ENCODE measurements around the gene IGHMBP2. TPM values are rescaled to one million over a fixed set of nuclear protein-coding genes. Genes with fewer than 3 reads are reported as not detected.

Gene IGHMBP2
- total and polyA plus RNA-seq, 2 of the 8 experiments (the other 6 are each of a cell fraction or from before 2014, with no cell fraction given) = 8.4 to 17.6 TPM

GRCh38 chr11:68966894-68967780 is 63.4 kb downstream of the IGHMBP2 start:
- H3K14ac ChIP-seq (ENCODE audit: insufficient read length) = no peak overlapping the region
- H3K79me2 ChIP-seq (ENCODE audit: control insufficient read depth in 1 of 2, insufficient read depth in 2 of 2, low read length in 2 of 2) = no peaks in the 10 kb centered on the region
- H3K4me2 ChIP-seq (ENCODE audit: insufficient read depth in 1 of 2, low read depth in 2 of 2, low read length in 2 of 2) = no peak overlapping the region
- no peak overlapping the region; a peak in 1 of 7 replicates for H3K9ac ChIP-seq (replicated peaks in 1 of 4; ENCODE audit: extremely low read depth in 1 of 4, low read depth in 3 of 4, low read length in 3 of 4)
- H3K79me1 ChIP-seq (ENCODE audit: low read depth, low read length) = no peaks in the 10 kb centered on the region
- no peak overlapping the region for H2BK12ac ChIP-seq (ENCODE audit: low read depth, low read length)
- H4K8ac ChIP-seq (ENCODE audit: extremely low read depth, insufficient read depth, low read length) = no peak overlapping the region
- no peaks in the 10 kb centered on the region for H3K23me2 ChIP-seq (ENCODE audit: low read depth, low read length)
- no peaks in the 10 kb centered on the region; a peak in 1 of 4 replicates for H3K9me3 ChIP-seq (ENCODE audit: insufficient read depth in 2 of 2, low read depth in 1 of 2, low read length in 1 of 2)
- H3K27ac ChIP-seq (ENCODE audit: low read depth, low read length) = no peak overlapping the region
- H2BK15ac ChIP-seq (ENCODE audit: low read length) = no peak overlapping the region
- no peak overlapping the region for H2BK120ac ChIP-seq (replicated peaks; ENCODE audit: low read depth, low read length)
- no peak overlapping the region for H2BK20ac ChIP-seq (ENCODE audit: low read length)
- H4K91ac ChIP-seq (replicated peaks; ENCODE audit: insufficient read length, low read length) = no peak overlapping the region
- no peak overlapping the region for H2BK5ac ChIP-seq (ENCODE audit: low read depth, low read length)
- H4K20me1 ChIP-seq (replicated peaks in 1 of 2; ENCODE audit: control insufficient read depth in 1 of 2, insufficient read depth in 2 of 2, low read length in 2 of 2) = peaks cover 0 to 2% of the 10 kb centered on the region in 2 experiments
- H3K4me1 ChIP-seq (replicated peaks in 1 of 4; ENCODE audit: control insufficient read depth in 3 of 4, insufficient read depth in 4 of 4, low read length in 3 of 4) = no peaks in the 10 kb centered on the region
- POLR2A ChIA-PET (ENCODE audit: partially characterized antibody) = interaction anchor here (0.8 kb wide), 1 partner anchor 14 kb away, joined by 3 read pairs; the partner anchor contains the start of gene MRGPRD
- no peak overlapping the region for H4K5ac ChIP-seq (ENCODE audit: insufficient read length, low read depth, low read length)
- no peak overlapping the region for H3K23ac ChIP-seq (ENCODE audit: insufficient read length)
- DNase-seq (ENCODE audit: low read depth in 1 of 2, low spot score in 2 of 2) (no peak), FAIRE-seq (no peak)
- no peaks in the 10 kb centered on the region for H3K36me3 ChIP-seq (ENCODE audit: control insufficient read depth in 2 of 4, insufficient read depth in 4 of 4, low read length in 3 of 4)
- H2AFZ ChIP-seq (ENCODE audit: low read length) = no peak overlapping the region
- no peak overlapping the region for H3K56ac ChIP-seq (replicated peaks; ENCODE audit: insufficient read length, low read depth, low read length)
- H3K18ac ChIP-seq (ENCODE audit: extremely low read depth, low read length) = no peak overlapping the region
- CTCF ChIA-PET (ENCODE audit: partially characterized antibody) = interaction anchor here (0.8 to 1.9 kb wide), 7 partner anchors 10 to 120 kb away, joined by 3 to 13 read pairs (median 4); partner anchors contain the start of gene MRGPRF
- 90% methylated on average over 9 of the region's 9 CpGs; no CpG with 5 or more reads in 1 of the 2 experiments for WGBS, 2 experiments (ENCODE audit: extremely low coverage in 1 of 2, insufficient coverage in 1 of 2, insufficient read length in 1 of 2, insufficient replicate concordance in 2 of 2, low coverage in 1 of 2, low lambda C conversion rate in 2 of 2, missing lambda C conversion rate in 1 of 2)
- H2AK5ac ChIP-seq (ENCODE audit: low read depth, low read length) = no peak overlapping the region
- no peaks in the 10 kb centered on the region; a peak in 1 of 7 replicates for H3K27me3 ChIP-seq (replicated peaks in 1 of 4; ENCODE audit: control insufficient read depth in 3 of 4, extremely low read depth in 1 of 4, insufficient read depth in 3 of 4, low read length in 3 of 4)
- H3K4ac ChIP-seq (replicated peaks; ENCODE audit: insufficient read length, low read depth, low read length) = no peak overlapping the region
- H3K4me3 ChIP-seq (ENCODE audit: extremely low read depth in 1 of 4, insufficient read depth in 2 of 4, low read depth in 3 of 4, low read length in 4 of 4) = no peak overlapping the region
- TF ChIP-seq RBBP5 (IDR thresholded peaks at IDR 0.05; ENCODE audit: borderline replicate concordance, low read depth, low read length) = no peak
- no peak for TF ChIP-seq ASH2L (IDR thresholded peaks at IDR 0.05; ENCODE audit: low read length)
- no peak for TF ChIP-seq POLR2AphosphoS5 (IDR thresholded peaks at IDR 0.05; ENCODE audit: low read depth, low read length)
- no peak for TF ChIP-seq KDM1A (IDR thresholded peaks at IDR 0.05; ENCODE audit: borderline replicate concordance, low read length)
- no peak for TF ChIP-seq HDAC2 (IDR thresholded peaks at IDR 0.05; ENCODE audit: borderline replicate concordance in 1 of 2, low read depth in 2 of 2, low read length in 2 of 2)
- TF ChIP-seq RFX5 (IDR thresholded peaks at IDR 0.05; ENCODE audit: borderline replicate concordance, low read depth, low read length) = no peak
- no peak for TF ChIP-seq NRF1 (IDR thresholded peaks at IDR 0.05; ENCODE audit: low read depth, low read length)
- TF ChIP-seq YY1 (IDR thresholded peaks at IDR 0.05; ENCODE audit: low read depth, low read length) = no peak
- TF ChIP-seq PHF8 (conservative IDR thresholded peaks at IDR 0.05; ENCODE audit: low read depth, low read length) = no peak
- no peak for TF ChIP-seq CEBPB (IDR thresholded peaks at IDR 0.05; ENCODE audit: low read depth, low read length)
- TF ChIP-seq EGR1 (IDR thresholded peaks at IDR 0.05; ENCODE audit: borderline replicate concordance, low read depth, low read length) = no peak

All from H1 (cell line).